Progenitor cell of endocrine pancreas (in vitro differentiated cells): ENCODE measurements around the gene IQCK. TPM values are rescaled to one million over a fixed set of nuclear protein-coding genes. Genes with fewer than 3 reads are reported as not detected.

Source experiments
- DNase-seq: peaks from one replicate; pipeline ENCODE4 v3.0.0; 2021; ENCODE audit warnings: low spot score; ENCODE audit not compliant: unreplicated experiment
- H3K27ac Mint-ChIP-seq: 2 replicates; pipeline ENCODE4 v1.8.0; 2021; ENCODE audit warnings: mild to moderate bottlenecking, moderate library complexity, mixed read lengths
- H3K27me3 Mint-ChIP-seq: 2 replicates; pipeline ENCODE4 v1.8.0; 2021; ENCODE audit warnings: mixed read lengths
- H3K36me3 Mint-ChIP-seq: 2 replicates; pipeline ENCODE4 v1.8.0; 2022; ENCODE audit warnings: mixed read lengths; ENCODE audit not compliant: insufficient read depth
- H3K4me1 Mint-ChIP-seq: 2 replicates; pipeline ENCODE4 v1.8.0; 2021; ENCODE audit warnings: low read depth, mixed read lengths
- H3K4me3 Mint-ChIP-seq: 2 replicates; pipeline ENCODE4 v1.8.0; 2021; ENCODE audit warnings: low read depth, mild to moderate bottlenecking, moderate library complexity, mixed read lengths
- H3K9me3 Mint-ChIP-seq: 2 replicates; pipeline ENCODE4 v1.8.0; 2021; ENCODE audit warnings: low read depth, mixed read lengths
- total RNA-seq: library from RNA; stranded (reverse); gene quantifications from 2 replicates; pipeline ENCODE4 v1.2.1, GENCODE V29; 2021
- TF ChIP-seq, protein P1 (sequence below): fragments of 200-600 bp; sonication (generic); IDR thresholded peaks from one replicate; pipeline ENCODE4 v1.5.0; 2021; ENCODE audit warnings: antibody characterized with exemption, mild to moderate bottlenecking; ENCODE audit not compliant: unreplicated experiment

Gene IQCK
- total RNA-seq, 1 donor from 2014 or later = 33.2 TPM

DNA sequence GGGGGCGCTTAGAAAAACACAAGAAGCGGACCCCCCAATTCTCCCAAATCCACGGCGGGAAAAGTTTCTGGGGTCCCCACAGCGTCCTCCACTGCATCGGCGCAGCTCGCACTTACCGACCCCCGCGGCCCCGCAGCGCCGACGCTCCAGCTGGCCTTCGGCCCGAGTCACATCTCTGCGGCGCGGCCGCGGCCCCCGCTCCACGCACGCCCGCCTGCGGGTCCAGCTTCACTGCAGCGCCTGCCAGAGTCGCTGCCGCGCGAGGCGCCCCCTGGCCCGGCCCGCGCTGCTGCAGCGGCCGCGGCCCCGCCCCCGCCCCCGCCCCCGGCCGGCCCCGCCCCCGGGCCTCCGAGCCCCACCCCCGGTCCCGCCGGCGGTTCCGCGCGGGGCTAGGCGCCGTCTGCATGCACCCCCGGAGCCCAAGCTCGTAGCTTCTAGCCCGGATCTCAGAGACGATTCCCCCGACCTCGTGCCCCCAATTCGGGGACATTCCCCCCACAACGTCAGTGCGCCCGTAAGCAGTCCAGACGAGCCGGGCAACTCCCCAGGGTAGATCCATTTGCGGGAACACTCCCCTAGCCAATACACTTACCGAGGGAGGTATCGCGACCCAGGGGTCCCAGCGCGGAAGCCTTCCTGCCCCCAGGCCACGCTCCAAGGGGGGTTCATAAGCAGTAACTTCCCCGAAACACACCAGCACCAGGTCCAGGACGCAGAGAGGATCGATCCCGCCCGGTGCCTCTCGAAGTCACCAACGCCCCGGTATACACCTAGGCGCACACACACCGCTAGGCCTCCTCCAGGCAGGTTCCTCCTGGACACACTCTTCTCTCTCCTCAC, 166.8 kb downstream of the IQCK start, which contains the start of gene GPRC5B:
TSS of gene GPRC5B (minus strand) at position 238 of the 840 bp plus-strand sequence. CDS start 12,003 bp downstream, outside the sequence.
- no peaks in the 10 kb centered on the region for H3K9me3 Mint-ChIP-seq
- peaks cover 14% of the 10 kb centered on the region for H3K4me1 Mint-ChIP-seq
- H3K4me3 Mint-ChIP-seq = peak within 1 kb of the TSS; percentile 84
- H3K27ac Mint-ChIP-seq = peak within 1 kb of the TSS; percentile 35
- peaks cover 21% of the 10 kb centered on the region for H3K27me3 Mint-ChIP-seq
- DNase-seq = peak; percentile 48
- H3K36me3 Mint-ChIP-seq = peaks cover 3% of the 10 kb centered on the region
- TF ChIP-seq, protein P1, sequence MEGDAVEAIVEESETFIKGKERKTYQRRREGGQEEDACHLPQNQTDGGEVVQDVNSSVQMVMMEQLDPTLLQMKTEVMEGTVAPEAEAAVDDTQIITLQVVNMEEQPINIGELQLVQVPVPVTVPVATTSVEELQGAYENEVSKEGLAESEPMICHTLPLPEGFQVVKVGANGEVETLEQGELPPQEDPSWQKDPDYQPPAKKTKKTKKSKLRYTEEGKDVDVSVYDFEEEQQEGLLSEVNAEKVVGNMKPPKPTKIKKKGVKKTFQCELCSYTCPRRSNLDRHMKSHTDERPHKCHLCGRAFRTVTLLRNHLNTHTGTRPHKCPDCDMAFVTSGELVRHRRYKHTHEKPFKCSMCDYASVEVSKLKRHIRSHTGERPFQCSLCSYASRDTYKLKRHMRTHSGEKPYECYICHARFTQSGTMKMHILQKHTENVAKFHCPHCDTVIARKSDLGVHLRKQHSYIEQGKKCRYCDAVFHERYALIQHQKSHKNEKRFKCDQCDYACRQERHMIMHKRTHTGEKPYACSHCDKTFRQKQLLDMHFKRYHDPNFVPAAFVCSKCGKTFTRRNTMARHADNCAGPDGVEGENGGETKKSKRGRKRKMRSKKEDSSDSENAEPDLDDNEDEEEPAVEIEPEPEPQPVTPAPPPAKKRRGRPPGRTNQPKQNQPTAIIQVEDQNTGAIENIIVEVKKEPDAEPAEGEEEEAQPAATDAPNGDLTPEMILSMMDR = peak; percentile 28

DNA sequence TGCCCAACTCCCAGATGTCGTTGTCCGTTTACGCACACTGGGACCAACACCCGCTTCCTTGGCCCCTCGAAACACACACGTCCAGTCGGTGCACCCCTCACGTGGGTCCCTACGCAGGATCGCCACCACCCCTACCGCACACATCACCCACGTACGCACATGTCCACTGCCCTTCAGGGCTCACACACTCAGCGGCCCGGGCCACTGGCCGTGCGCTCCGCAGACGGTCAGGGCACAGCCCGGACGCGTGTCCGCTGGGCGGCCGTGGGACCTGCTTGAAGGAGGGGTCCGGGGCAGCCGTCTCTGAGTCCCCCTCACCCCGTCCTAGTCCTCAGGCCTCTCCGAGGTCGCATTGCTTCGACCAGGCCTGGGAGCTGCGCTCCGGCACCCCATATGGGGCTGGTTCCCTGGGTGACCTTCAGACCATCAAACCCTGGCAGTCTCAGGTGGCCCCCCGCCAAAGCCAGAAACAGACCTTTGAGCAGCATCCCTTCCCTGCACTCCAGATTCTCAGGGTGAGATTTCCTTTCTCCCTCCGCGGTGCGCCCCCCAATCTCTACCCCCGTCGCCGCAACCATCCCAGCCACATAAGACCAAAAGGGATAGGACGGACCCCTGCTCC, 167.5 kb downstream of the IQCK start:
- H3K4me1 Mint-ChIP-seq = peaks cover 14% of the 10 kb centered on the region
- no peak overlapping the region for H3K27ac Mint-ChIP-seq
- no peaks in the 10 kb centered on the region for H3K9me3 Mint-ChIP-seq
- TF ChIP-seq, protein P1 = no peak
- peaks cover 3% of the 10 kb centered on the region for H3K36me3 Mint-ChIP-seq
- DNase-seq = no peak
- H3K4me3 Mint-ChIP-seq = peak overlapping the region; percentile 79
- peaks cover 21% of the 10 kb centered on the region for H3K27me3 Mint-ChIP-seq

GRCh38 chr16:19886073-19886941, 168.2 kb downstream of the IQCK start:
- Mint-ChIP-seq H3K4me1 (peaks cover 14% of the 10 kb centered on the region), H3K4me3 (peak overlapping the region; percentile 79), H3K9me3 (no peaks in the 10 kb centered on the region), H3K27ac (peak overlapping the region; percentile 74), H3K36me3 (no peaks in the 10 kb centered on the region), H3K27me3 (peaks cover 21% of the 10 kb centered on the region)
- TF ChIP-seq, protein P1 = peak; percentile 99
- DNase-seq = peak; percentile 65

- Mint-ChIP-seq H3K4me1 (no peaks in the 10 kb centered on the region), H3K27me3 (peaks cover 25% of the 10 kb centered on the region), H3K36me3 (no peaks in the 10 kb centered on the region), H3K4me3 (no peak overlapping the region), H3K9me3 (no peaks in the 10 kb centered on the region), H3K27ac (no peak overlapping the region)
- TF ChIP-seq, protein P1 = no peak
- DNase-seq = no peak
These were observed 170.8 kb downstream of the IQCK start for GRCh38 chr16:19888834-19889233.

GRCh38 chr16:19890901-19891300, 172.8 kb downstream of the IQCK start:
- Mint-ChIP-seq H3K27ac (no peak overlapping the region), H3K4me3 (no peak overlapping the region), H3K36me3 (no peaks in the 10 kb centered on the region), H3K9me3 (no peaks in the 10 kb centered on the region), H3K27me3 (peaks cover 18% of the 10 kb centered on the region), H3K4me1 (no peaks in the 10 kb centered on the region)
- TF ChIP-seq, protein P1 = no peak
- no peak for DNase-seq
